GM18870 (cell line): ENCODE data around the gene TRIM17.

Source experiments
- ATAC-seq: cut with Tn5 transposase; IDR thresholded peaks from one replicate; pipeline ENCODE4 v1.9.1; 2021; ENCODE audit warnings: moderate library complexity; ENCODE audit not compliant: unreplicated experiment

TRIM17 gene

DNA sequence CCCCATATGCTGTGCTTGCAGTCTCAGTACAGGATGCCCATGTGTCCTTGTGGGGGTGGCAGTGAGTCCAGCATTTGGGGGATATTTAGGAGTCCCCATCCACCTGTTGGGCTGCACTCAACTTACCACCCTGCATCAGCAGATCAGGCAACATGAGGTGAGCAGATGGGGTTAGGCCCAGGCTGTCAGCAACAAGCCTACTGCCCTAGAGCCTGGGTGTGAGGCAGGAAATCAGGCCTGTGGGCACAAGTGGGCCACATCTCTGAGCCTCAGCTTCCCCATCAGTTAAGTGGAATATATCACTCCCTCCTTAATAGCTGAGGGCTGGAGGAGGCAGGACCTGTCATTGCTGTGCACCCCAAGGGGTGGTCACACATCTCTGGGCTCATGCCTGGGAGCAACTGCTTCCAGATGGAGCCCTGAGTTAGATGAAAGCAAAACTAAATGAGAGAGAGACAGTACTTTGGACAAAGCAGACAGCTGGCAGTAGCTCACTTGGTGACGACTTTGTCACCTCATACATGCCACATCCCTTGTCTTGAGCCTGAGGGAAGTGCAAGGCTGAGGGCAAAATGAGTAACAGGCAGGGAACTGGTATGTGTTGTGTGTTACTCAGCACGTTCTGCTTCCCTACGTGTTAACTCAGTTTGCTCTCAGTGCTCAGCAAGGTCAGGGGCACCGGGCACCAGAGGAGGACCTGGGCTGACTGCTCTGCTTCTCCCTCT, 58.5 kb downstream of the TRIM17 start:
- no peak for ATAC-seq
